Calu3 (cell line): ENCODE results near the gene BCAS3. TPM values are rescaled to one million over a fixed set of nuclear protein-coding genes. Genes with fewer than 3 reads are reported as not detected.

Experiments
- BruUV-seq: library from RNA; stranded (reverse); fragments of 400-500 nt; replicated peaks from 2 replicates; lab custom pipeline; 2021; lab: Mats Ljungman, UMichigan
- CTCF ChIA-PET: fragments of 300-600 bp; sonication (Branson Sonifier 250); formaldehyde crosslinking; loops from one replicate; lab custom pipeline; 2022; ENCODE audit warnings: antibody characterized with exemption; lab: Charles Lee
- DNase-seq: peaks from one replicate; pipeline ENCODE4 v3.0.0; 2022
- H3K27ac Mint-ChIP-seq: one replicate; pipeline ENCODE4 v1.8.0; 2022; ENCODE audit warnings: mixed read lengths; ENCODE audit not compliant: unreplicated experiment
- H3K27me3 Mint-ChIP-seq: one replicate; pipeline ENCODE4 v1.8.0; 2022; ENCODE audit warnings: mixed read lengths; ENCODE audit not compliant: unreplicated experiment
- H3K36me3 Mint-ChIP-seq: one replicate; pipeline ENCODE4 v1.8.0; 2022; ENCODE audit warnings: mild to moderate bottlenecking, moderate library complexity, mixed read lengths; ENCODE audit not compliant: insufficient read depth, unreplicated experiment
- H3K4me1 Mint-ChIP-seq: one replicate; pipeline ENCODE4 v1.8.0; 2022; ENCODE audit warnings: mild to moderate bottlenecking, low read depth, mixed read lengths; ENCODE audit not compliant: unreplicated experiment
- H3K4me3 Mint-ChIP-seq: one replicate; pipeline ENCODE4 v1.8.0; 2022; ENCODE audit warnings: mild to moderate bottlenecking, low read depth, moderate library complexity, mixed read lengths; ENCODE audit not compliant: unreplicated experiment
- H3K9me3 Mint-ChIP-seq: one replicate; pipeline ENCODE4 v1.8.0; 2022; ENCODE audit warnings: low read depth, mixed read lengths; ENCODE audit not compliant: unreplicated experiment
- CTCF ChIP-seq: fragments of 200-600 bp; IDR thresholded peaks from one replicate; pipeline ENCODE4 v1.8.0; 2022; ENCODE audit warnings: antibody characterized with exemption; ENCODE audit not compliant: unreplicated experiment
- intact Hi-C: fragments of 100-400 bp; cut with micrococcal nuclease; formaldehyde crosslinking; loops from one replicate; pipeline ENCODE4 v1.10.0; 2022; ENCODE audit not compliant: unreplicated experiment
- total RNA-seq: library from RNA; stranded (reverse); gene quantifications from 2 replicates; pipeline ENCODE4 v1.2.3, GENCODE V29; 2022

BCAS3 gene
- total RNA-seq, 1 experiment from 2014 or later: 10.9 TPM

GRCh38 chr17:60947100-60947499 is 269.4 kb downstream of the BCAS3 start:
- DNase-seq: no peak
- intact Hi-C loops: no loop called here
- Mint-ChIP-seq H3K9me3 (no peaks in the 10 kb centered on the region), H3K27ac (no peak overlapping the region), H3K27me3 (no peaks in the 10 kb centered on the region), H3K4me1 (no peaks in the 10 kb centered on the region), H3K36me3 (no peaks in the 10 kb centered on the region), H3K4me3 (no peak overlapping the region)
- BruUV-seq: no TSS peak
- no peak for TF ChIP-seq CTCF
- CTCF ChIA-PET: no interaction called here

GRCh38 chr17:60947543-60947942 is 269.9 kb downstream of the BCAS3 start:
- H3K4me1 Mint-ChIP-seq: no peaks in the 10 kb centered on the region
- CTCF ChIA-PET: no interaction called here
- intact Hi-C loops: no loop called here
- no peak for DNase-seq
- no peak for TF ChIP-seq CTCF
- H3K27ac Mint-ChIP-seq: no peak overlapping the region
- no peaks in the 10 kb centered on the region for H3K9me3 Mint-ChIP-seq
- H3K36me3 Mint-ChIP-seq: no peaks in the 10 kb centered on the region
- no peaks in the 10 kb centered on the region for H3K27me3 Mint-ChIP-seq
- no peak overlapping the region for H3K4me3 Mint-ChIP-seq
- BruUV-seq: no TSS peak

- no peaks in the 10 kb centered on the region for H3K27me3 Mint-ChIP-seq
- H3K4me3 Mint-ChIP-seq: no peak overlapping the region
- no peaks in the 10 kb centered on the region for H3K9me3 Mint-ChIP-seq
- no peaks in the 10 kb centered on the region for H3K36me3 Mint-ChIP-seq
- no peak overlapping the region for H3K27ac Mint-ChIP-seq
- no peak for TF ChIP-seq CTCF
- DNase-seq: no peak
- BruUV-seq: no TSS peak
- CTCF ChIA-PET: no interaction called here
- H3K4me1 Mint-ChIP-seq: no peaks in the 10 kb centered on the region
- intact Hi-C loops: no loop called here
Observed at GRCh38 chr17:60952747-60953146, 275.1 kb downstream of the BCAS3 start.

GRCh38 chr17:60959011-60959410 is 281.4 kb downstream of the BCAS3 start:
- no peaks in the 10 kb centered on the region for H3K36me3 Mint-ChIP-seq
- CTCF ChIA-PET: no interaction called here
- no peaks in the 10 kb centered on the region for H3K27me3 Mint-ChIP-seq
- no peak for TF ChIP-seq CTCF
- H3K4me1 Mint-ChIP-seq: no peaks in the 10 kb centered on the region
- DNase-seq: no peak
- H3K27ac Mint-ChIP-seq: no peak overlapping the region
- no peak overlapping the region for H3K4me3 Mint-ChIP-seq
- H3K9me3 Mint-ChIP-seq: peaks cover 5% of the 10 kb centered on the region
- no TSS peak for BruUV-seq
- intact Hi-C loops: no loop called here
